ENCODE measurements around the gene ITPR2.
A peak's percentile ranks its signal among the peaks of the same experiment; 100 is the strongest.
"Not testable (repeated sequence)": the region's sequence is repeated elsewhere in the genome, so short reads cannot be mapped to it uniquely, and the experiment has no call there.

ITPR2 gene

DNA sequence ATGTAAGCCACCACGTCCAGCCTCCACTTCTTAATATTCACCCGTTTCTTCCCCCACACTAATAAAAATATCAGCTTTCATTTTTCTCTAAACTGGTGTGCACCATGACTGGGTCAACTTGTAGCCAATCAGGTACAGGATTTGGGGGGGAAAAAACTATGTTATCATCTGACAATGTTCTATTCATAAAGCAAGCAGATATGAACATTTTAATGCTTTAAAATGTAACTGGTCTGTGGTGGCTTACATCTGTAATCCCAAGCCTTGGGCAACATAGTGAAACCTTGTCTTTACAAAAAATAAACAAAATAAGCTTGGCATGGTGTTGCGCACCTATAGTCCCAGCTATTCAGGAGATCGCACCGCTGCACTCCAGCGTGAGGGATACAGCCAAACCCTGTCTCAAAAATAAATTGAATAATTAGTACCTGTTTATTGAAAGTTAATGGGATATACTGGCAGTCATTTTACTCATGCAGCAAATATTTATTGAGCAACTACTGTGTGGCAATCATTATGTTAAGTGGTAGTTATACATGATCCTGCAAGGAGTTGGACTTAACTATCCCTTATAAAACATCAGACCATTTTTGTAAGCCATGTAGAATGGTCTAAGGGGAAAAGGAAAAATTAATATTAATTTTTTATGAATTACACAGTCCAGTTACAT is 15.3 kb upstream of the ITPR2 start:
- DNase-seq, result no peak

GRCh38 chr12:26847431-26847830 is 14.4 kb upstream of the ITPR2 start:
- DNase-seq, result no peak

GRCh38 chr12:26846416-26846815 is 13.4 kb upstream of the ITPR2 start:
- no peak for DNase-seq

DNA sequence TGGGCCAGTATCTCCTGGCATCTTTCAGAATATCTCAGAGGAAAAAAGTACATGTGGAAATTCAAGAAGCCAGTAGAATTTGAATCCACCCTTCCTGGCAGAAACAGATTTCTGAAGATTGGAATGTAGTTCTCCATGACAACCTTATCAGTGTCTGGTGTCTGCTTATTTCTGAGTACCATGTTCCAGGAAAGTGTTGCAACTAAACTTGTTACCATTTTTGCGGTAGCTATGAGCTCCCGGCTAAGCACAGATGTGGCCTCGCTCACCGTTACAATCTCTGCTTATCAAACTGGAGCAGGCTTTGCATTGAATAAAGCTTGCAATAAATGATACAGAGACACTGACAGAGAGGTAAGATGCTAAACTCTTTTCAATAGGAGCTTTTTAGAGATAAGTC is 13.0 kb upstream of the ITPR2 start:
- DNase-seq, result peak; percentile 44

DNA sequence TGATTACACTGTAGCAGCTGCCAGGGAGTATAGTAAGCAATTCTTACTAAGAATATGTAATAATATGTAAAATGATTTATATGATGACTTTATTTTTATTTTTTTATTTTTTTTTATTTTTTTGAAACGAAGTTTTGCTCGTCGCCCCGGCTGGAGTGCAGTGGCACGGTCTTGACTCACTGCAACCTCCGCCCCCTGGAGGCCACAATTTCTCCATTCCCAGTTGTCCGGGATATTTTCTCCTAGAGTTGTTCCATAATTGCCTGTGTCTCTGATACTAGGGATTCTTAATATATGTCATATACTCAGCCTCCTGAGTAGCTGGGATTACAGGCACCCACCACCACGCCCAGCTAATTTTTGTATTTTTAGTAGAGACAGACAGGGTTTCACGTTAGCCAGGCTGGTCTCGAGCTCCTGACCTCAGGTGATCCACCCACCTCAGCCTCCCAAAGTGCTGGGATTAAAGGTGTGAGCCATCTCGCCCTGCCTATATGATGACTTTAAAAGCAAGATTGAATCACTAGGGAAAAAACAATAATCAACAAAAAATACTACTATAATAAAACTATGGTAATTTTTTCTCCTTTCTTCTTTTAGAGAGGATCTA is 12.2 kb upstream of the ITPR2 start:
- DNase-seq, result peak; percentile 53

GRCh38 chr12:26843311-26843710 is 10.3 kb upstream of the ITPR2 start:
- no peak for DNase-seq

DNA sequence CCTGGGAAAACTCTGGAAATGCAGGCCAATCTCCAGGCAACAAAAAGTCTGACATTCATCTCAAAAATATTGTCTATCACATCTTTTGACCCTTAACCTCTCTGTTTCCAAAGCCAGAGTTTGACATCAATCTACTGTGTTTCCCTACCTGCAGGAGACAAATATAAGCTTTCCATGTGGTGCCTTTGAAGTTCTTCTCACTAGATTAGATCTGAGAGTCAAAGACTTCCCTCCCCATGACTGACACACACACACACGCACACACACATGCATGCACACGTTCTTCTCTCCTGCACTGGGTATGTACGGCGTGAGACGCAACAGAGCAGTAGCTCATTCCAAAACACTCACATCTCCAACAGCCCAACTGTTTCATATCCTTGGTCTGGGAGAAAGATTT is 8.1 kb upstream of the ITPR2 start:
- DNase-seq, result no peak

- DNase-seq, result no peak
Measured at GRCh38 chr12:26839512-26839911, 6.5 kb upstream of the ITPR2 start.

DNA sequence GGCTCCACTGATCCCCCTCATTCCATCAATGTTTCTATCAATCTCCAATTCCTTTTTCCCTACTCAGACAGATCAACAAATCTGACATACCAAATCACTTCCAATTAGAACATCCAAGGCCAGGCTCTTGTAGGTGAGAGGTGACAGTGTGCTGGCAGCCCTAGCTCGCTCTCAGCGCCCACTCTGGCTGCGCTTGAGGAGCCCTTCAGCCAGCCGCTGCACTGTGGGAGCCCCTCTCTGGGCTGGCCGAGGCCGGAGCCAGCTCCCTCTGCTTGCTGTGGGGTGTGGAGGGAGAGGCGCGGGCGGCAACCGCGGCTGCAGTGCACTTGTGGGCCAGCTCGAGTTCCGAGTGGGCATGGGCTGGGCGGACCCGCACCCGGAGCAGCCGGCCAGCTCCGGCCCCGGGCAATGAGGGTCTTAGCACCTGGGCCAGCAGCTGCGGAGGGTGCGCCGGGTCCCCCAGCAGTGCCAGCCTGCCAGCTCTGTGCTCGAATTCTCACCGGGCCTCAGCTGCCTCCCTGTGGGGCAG is 6.0 kb upstream of the ITPR2 start:
- DNase-seq, result no peak

DNA sequence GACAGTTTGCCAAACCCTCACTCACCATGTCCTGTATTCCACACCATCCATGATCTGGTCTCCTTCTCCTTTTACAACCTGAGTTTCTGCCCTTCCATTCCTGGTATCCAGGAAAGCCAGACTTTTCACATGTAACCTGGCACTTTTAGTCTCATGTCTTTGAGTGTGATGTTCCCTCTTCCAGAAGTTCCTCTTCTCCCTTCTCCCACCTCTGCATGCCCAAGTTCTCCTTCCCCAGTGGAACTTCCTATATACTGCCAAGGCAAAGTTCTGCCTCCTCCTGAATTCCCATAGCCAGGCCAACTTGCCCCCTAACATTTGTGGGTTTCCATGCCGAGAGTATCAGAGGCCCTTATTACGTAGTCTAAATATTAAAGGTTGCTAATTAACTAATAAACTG is 3.2 kb upstream of the ITPR2 start:
- no peak for DNase-seq

GRCh38 chr12:26834503-26835060 is 1.6 kb upstream of the ITPR2 start:
- DNase-seq, result not testable (repeated sequence)

DNA sequence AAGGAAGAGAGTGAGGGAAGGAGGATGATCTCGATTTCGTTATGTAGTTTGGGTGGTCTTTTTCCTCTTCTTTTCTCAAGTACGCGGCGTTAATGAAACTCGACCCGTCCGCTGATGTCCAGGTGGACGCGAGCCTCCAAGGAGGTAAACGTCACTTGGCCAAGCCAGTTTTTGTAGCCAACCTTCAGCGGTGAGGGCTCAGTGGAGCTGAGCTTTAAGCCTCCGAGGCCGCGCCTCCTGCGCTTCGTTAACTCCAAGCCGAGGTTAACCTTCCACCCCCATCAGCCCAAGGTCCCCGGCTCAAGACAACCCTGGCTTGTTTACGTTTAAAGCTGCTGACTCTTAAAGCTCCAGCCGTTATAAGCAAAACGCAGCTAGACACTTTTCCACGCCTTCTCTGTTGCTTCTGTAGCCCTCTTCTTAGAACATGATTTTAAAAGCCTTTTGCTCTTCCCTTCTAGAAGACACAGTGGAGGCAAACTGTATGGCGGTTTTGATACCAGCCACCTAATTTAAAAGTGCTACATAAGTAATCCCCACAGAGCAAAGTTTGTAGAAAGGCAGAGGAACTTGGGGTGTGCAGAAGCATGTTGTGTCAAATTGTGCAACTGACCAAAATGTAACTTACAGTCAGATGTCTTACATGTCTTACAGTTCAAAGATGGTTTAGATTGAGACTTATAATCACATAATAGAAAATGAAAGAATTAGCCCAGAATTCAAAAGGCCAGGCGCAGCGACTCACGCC is 923 bp upstream of the ITPR2 start:
- DNase-seq, result no peak

DNA sequence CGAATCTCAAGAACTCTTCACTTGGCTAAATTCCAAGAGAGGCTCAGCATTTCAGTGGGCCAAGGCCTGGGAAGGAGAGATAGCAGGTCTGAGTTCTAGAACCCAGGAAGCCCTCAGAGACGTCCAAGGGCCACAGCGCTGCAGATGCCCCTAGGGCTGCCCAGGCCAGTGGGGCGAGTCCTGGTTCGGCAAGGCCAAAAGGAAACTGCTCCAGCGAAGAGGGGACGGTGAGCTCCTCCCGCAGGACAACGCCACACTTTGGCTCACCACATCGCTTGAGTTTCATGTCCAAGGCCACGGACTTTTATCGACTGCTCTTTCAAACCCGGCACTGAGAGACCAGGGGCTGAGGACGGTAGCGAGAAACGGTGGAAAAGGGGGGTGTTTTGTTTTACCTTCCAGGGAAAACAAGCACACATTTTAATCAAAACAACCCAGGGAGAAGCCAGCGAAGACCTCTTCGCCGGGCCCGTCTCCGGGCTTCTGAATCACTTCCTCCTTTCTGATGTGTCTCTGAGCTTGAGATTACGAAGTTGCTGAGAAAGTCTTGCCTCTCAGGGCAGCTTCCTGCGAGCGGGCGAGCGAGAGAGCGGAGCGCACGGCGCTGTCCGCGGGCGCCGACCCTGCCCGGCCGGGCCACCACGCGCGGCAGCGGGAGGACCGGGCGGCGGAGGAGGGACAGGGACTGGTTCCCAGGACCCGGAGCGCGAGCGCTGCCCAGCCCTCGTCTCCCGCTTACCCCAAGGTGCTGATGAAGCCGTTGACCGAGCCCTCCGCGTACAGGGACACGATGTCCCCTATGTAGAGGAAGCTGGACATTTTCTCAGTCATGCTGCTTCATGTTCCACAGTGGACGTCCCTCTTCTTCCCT is 808 bp downstream of the ITPR2 start:
- DNase-seq, result peak; percentile 38

DNA sequence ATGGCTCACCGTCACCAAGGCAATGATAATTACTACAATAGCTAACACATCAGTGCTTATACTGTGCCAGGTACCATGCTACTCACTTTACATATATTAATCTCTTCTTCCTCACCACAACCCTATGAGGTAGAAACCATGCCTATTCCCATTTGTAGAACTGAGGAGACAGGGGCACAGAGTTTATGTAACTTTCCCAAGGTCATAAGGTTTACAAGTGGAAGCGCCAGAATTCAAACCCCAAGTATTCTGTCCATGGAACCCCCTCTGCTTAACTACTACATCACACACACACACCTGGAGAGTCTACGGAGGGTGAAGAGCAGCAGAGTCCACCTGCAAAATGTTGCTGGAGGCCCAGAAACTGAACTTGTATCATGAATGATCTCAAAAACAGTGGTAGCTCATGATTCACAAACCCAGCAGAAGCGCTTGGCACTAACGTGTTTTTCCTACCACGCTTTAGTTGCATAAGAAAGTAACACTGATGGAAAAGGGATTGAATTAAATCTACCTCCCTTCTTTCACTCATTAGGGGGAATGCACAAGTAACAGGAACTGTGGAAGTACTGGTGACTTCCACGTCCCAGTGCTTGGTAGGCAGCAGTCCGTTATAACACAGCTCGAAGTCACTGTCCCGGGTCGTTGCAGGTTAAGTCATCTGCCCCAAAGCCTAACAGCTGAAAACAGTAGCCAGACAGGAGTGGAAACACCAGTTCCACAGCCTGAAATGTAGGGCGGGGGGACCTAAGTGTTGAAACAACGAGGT is 2.0 kb downstream of the ITPR2 start:
- no peak for DNase-seq

GRCh38 chr12:26830363-26830762 is 2.6 kb downstream of the ITPR2 start:
- no peak for DNase-seq

DNA sequence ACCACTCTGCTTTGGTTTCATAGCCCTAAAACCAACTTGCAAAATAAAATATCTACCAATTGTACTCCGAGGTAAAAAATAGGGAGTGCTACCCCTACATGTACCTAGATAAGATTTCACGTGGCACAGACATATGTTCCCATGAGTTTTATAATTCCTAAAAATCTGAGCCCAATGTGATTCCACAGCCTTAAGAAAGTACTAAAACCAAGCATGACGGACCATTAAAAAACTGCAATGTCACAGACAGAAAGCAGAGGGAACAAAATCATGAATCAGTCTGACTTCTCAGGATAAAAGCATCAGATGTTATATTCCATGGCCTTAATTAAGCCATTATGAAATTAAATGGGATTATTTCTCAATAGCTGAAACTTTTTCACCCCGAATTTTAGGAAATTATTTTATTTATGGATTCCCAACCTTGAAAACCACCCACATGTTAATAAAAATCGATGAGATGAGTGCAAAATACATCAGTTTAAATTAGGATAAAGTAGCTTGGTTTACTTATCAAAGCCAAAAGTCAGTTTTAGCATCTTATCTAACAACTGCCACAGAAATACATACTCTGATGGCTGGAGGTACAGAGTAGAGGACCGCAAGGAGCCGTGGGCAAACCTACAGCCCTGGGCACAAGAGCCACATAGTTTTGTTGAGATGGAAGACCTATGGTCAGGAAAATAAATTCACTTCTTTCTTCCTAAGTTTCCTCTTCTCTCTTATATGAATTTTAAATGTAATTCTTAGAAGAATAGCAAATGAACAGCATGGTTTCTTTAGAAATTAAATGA is 4.5 kb downstream of the ITPR2 start:
- no peak for DNase-seq

DNA sequence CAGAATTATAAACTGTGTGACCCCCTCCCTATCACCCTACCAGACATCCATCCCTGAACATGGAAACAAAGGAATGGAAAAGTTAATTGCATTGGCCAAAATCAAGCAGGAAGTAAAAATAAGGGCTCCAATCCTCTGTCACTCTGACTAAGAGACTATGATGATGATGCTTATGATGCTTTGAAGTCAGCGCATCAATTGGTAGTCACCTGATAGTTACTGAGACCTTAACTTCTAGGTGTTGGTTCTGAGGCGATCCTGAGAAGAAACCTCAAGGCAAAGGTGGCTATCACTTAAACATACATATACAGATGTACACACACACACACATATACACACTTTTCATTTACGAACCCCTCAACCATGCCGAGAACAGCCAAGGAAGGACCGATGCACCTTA is 6.6 kb downstream of the ITPR2 start:
- DNase-seq, result no peak

DNA sequence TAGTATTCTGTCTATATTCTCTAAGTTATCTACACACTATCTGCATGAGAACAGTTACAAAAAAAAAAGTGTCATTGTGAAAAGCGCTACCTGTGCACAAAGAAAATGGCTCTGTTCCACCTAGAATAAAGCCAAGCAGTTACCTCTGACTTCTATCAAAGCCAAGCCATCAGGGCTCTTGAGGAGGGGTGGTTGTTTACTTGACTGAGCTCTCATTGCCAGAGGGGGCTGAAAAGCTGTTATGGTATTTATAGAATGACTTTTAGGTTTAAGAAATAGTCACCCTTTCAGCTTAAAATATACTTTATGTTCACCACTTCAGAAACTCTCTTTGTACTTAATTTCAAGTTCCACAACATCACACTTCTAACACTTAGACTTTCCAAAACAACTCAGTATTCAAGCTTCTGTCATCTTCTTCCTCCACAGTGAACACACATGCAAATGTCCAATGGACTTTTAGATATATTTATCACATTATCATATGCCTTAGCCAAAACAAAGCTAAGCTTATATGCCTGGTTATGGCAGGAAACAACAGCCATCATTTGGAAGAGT is 7.5 kb downstream of the ITPR2 start:
- no peak for DNase-seq

DNA sequence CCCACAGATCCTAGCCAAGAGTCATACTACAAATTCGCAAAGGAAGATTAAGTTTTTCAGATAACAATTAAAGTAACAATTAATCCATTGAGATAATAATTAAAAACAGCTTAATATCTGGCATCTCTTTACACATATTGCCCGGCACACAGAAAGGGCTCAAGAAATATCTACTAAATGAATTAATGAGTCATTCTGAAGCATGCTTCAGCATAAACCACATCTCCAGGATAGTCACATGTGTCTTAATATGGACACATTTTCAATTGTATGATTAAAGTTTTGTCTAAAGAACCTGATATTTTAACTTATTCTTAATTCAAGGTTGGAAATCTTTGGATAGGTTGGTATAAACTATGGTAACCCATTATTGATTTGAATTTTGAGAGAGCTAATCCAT is 9.6 kb downstream of the ITPR2 start:
- DNase-seq, result no peak

- no peak for DNase-seq
Measured at GRCh38 chr12:26822026-26822425, 11.0 kb downstream of the ITPR2 start.

GRCh38 chr12:26821212-26821701 is 11.7 kb downstream of the ITPR2 start:
- DNase-seq, result no peak
